Suprapubic skin (tissue), 4 donors: ENCODE measurements around the gene TRMT13.

Experiments used
- CTCF ChIP-seq, 2 donors: fragments of 200-600 bp in 1 of 2; fragments of 450-650 bp in 1 of 2; sonication (generic) in 1 of 2; IDR thresholded peaks; one replicate each; pipeline ENCODE4 v1.5.1; 2016 to 2019; ENCODE audit warnings: antibody characterized with exemption in 2 of 2, mild to moderate bottlenecking in 1 of 2, moderate library complexity in 1 of 2
- EP300 ChIP-seq: sonication (generic); formaldehyde crosslinking; IDR thresholded peaks from one replicate; pipeline ENCODE4 v1.6.1; 2017; ENCODE audit warnings: antibody characterized with exemption
- POLR2A ChIP-seq, 2 donors: fragments of 450-650 bp; IDR thresholded peaks; one replicate each; pipeline ENCODE4 v1.6.1; 2017; ENCODE audit warnings: antibody characterized with exemption in 2 of 2, mild to moderate bottlenecking in 2 of 2, moderate library complexity in 2 of 2
- POLR2AphosphoS5 ChIP-seq, 3 donors: sonication (generic); formaldehyde crosslinking; IDR thresholded peaks; one replicate each; pipeline ENCODE4 v1.6.1; 2017; ENCODE audit warnings: antibody characterized with exemption in 3 of 3

- no peak for TF ChIP-seq POLR2A (IDR thresholded peaks at IDR 0.05)
- TF ChIP-seq CTCF (IDR thresholded peaks at IDR 0.05), result no peak
- TF ChIP-seq POLR2AphosphoS5 (IDR thresholded peaks at IDR 0.05), result no peak
- TF ChIP-seq EP300, result no peak
Observed at GRCh38 chr1:100164216-100164615, 31.3 kb downstream of the TRMT13 start.
